ENCODE results near the gene PARP16. TPM values are rescaled to one million over a fixed set of nuclear protein-coding genes. Genes with fewer than 3 reads are reported as not detected.
"Not testable (repeated sequence)": the region's sequence is repeated elsewhere in the genome, so short reads cannot be mapped to it uniquely, and the experiment has no call there.

PARP16 gene
- total RNA-seq, 2 donors from 2014 or later = 12.1 to 24.7 TPM

DNA sequence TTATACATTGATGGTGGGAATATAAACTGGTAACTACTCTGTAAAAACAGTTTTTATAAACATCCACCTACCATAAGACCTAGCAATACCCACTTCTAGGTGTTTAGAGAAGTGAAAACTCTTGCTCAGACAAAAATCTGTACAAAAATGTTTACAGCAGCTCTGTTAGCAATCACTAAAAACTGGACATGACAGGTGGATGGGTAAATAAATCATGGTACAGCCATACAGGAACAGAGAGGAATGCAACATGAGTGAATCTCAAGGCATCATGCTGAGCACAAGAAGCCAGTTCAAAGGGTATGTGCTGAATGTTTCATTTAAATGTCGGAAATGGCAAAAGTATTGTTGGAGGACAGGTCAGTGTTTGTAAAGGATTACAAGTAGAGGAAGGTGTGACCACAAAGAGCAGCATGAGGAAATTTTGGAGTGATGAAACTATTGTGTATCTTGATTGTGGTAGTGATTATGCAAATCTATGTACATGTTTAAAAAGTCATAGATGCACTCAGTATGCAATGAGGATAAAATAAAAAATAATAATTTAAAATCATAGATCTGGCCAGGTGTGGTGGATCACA is 6.3 kb upstream of the PARP16 start:
- no peak for DNase-seq (ENCODE audit: low spot score in 2 of 2)
- no peak overlapping the region for H3K27ac Mint-ChIP-seq
- ATAC-seq = no peak
- no peaks in the 10 kb centered on the region for H3K9me3 Mint-ChIP-seq
- no peaks in the 10 kb centered on the region for H3K36me3 Mint-ChIP-seq

DNA sequence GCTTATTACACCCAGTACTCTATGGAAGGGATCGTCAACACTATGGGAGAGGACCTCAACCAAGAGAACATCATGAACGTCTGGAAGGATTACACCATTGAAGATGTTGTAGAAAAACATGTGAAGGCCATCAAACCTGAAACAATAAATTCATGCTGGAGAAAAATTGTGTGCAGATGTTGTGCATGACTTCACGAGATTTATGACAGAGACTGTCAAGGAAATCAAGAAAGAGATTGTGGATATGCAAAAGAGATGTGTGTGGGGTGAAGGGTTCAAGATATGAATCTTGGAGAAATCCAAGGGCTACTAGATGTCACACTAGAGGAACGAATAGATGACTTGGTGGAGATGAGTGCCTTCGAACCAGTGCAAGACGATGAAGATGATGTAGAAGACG is 3.5 kb upstream of the PARP16 start:
- Mint-ChIP-seq H3K27ac (no peak overlapping the region), H3K36me3 (peaks cover 0 to 6% of the 10 kb centered on the region in 2 donors), H3K9me3 (no peaks in the 10 kb centered on the region)
- ATAC-seq (no peak), DNase-seq (ENCODE audit: low spot score in 2 of 2) (no peak)

DNA sequence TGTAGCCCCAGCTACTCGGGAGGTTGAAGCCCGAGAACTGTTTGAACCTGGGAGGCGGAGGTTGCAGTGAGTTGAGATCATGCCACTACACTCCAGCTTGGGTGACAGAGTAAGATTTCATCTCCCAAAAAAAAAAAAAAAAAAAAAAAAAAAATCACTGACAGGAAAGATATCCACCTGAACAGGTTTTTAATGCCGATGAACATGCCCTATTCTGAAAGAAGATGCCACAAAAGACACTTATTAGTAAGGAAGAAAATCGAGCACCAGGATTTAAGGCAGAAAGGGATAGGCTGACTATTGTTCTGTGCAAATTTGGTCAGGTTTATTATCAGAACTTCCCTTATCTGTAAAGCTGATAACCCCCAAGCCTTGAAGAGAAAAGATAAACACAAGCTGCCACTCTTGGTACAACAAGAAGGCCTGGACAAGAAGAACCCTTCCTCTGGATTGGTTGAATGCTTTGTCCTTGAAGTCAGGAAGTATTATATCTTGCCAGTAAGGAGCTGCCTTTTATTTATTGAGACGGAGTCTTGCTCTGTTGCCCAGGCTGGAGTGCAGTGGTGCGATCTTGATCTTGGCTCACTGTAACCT is 2.7 kb upstream of the PARP16 start:
- no peak for DNase-seq (ENCODE audit: low spot score in 2 of 2)
- Mint-ChIP-seq H3K36me3 (peaks cover 0 to 6% of the 10 kb centered on the region in 2 donors), H3K27ac (no peak overlapping the region), H3K9me3 (no peaks in the 10 kb centered on the region)
- no peak for ATAC-seq

DNA sequence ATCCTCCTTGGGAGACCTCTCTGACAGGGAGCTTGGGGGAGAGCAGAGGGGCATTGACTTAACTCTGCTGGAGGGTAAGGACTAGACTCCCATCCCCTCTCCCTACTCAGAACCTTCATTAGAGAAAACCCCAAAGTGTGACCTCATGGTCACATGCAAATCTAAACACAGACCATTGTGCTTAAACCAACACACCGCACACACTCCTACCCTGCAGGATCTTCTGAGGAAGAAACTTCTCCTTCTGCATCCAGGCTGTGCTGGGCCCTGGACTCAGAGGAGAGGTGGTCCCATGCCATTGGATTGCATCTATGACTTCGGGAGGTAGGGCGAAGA is 805 bp upstream of the PARP16 start:
- peaks cover under 1 to 6% of the 10 kb centered on the region in 2 donors for H3K36me3 Mint-ChIP-seq
- no peak for ATAC-seq
- H3K9me3 Mint-ChIP-seq = no peaks in the 10 kb centered on the region
- DNase-seq (ENCODE audit: low spot score in 2 of 2) = no peak
- H3K27ac Mint-ChIP-seq = peak overlapping the region; percentile 51 to 84

DNA sequence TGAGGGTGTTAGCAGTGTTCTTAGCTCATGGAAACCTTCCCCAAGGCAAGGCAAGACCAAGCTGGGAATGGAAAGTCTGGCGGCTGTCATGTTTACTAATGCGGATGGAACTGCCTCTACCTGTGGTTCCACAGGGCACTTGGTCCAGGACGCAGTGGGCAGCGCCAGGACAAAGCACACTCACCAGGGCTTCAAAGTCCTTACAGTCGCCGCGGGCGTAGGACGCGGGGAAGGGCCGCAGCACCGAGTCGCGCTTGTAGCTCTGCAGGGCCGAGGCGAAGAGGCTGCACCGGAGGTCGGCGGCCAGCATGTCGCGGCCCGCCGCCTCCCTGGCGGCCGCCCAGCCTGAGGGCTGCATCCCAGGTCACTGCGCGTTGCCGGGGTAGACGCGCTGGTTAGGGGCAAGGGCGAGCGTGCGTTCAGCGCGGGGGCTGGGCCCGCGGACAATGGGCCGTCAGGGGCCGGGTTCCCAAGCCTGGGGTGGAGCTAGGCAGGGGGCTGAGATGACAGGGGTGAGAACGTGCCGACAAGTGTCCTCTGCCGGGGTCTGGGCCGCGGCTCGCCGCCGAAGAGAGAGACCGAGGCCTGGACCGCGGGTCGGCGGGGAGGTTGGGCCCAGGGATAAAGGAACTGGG is 497 bp downstream of the PARP16 start:
- peaks cover 5 to 6% of the 10 kb centered on the region in 2 donors for H3K36me3 Mint-ChIP-seq
- DNase-seq (ENCODE audit: low spot score in 2 of 2) (peak; percentile 31 to 60), ATAC-seq (peak; percentile 32 to 52)
- H3K27ac Mint-ChIP-seq = peak overlapping the region; percentile 67 to 84
- H3K9me3 Mint-ChIP-seq = no peaks in the 10 kb centered on the region

DNA sequence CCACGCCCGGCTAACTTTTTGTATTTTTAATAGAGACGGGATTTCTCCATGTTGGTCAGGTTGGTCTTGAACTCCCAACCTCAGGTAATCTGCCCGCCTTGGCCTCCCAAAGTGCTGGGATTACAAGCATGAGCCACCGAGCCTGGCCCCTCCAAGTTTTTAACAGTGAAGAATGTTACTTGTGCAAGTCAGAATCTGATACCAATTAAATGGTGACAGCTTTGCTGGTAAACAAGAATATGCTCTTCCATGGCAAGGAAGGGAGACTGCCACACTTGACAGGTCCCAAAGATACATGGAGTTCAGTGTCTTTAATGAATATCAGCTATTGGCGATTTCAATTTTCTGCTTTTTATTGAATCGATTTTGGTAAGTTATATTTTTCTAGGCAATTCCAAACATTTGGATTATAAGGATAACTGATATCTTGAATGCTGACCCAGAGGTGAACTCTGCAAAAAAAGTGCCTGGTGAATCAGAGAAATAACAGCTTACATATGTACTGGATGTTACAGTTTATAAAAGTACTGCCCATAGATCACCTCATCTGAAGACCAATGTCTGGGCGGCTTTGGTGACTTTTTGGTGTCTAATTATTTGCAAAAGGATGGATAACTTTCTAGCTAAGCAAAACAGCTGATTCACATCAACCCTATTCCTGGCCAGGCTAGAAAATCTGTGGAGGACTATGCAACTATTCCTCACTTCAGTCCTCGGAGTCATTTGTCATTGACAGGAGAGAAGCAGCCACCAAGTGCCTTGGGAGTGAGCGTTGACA is 1.2 kb downstream of the PARP16 start:
- H3K9me3 Mint-ChIP-seq = no peaks in the 10 kb centered on the region
- DNase-seq (ENCODE audit: low spot score in 2 of 2) (no peak), ATAC-seq (no peak)
- H3K27ac Mint-ChIP-seq = peak overlapping the region; percentile 67 to 84
- peaks cover 5 to 6% of the 10 kb centered on the region in 2 donors for H3K36me3 Mint-ChIP-seq

DNA sequence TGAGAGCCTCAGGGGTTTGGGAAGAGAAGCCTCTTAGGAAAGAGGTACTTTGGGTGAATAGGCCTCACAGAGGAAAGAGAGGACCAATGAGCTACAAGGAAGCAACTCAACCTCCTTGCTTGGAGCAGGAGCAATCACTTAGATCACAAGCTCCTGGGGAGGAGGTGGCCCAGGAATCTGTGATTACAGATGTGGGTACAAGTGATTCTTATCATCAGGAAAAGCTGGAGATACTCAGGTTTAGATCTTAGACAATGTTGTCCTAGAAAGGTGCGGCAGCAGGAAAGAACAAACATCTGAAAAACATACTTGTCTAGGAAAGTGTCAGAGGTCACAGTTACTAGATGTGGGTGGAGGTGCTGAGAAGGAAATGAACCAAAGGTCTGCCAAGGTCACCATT is 8.2 kb downstream of the PARP16 start:
- Mint-ChIP-seq H3K36me3 (peaks cover 0 to 11% of the 10 kb centered on the region in 2 donors), H3K27ac (peak overlapping the region; percentile 45 to 68), H3K9me3 (no peaks in the 10 kb centered on the region)
- DNase-seq (ENCODE audit: low spot score in 2 of 2) = no peak
- no peak for ATAC-seq

DNA sequence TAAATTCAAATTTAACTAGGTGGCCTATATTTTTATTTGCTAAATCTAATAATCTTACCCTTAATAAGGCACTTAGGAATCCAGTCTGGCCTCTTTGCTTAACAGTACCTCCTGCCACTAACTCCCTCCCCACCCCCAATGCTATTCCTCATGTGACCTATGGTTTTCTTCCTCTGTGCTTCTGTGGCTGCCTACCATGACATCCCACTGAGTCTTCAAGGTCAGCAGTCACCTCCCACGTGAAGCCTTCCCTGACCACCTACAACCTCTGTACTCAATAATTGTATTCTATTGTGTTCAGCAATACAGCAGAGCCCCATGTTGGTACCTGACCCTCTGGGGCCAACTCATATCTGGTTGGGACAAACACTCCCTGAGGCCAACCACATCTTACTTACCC is 9.7 kb downstream of the PARP16 start:
- Mint-ChIP-seq H3K36me3 (peaks cover 0 to 5% of the 10 kb centered on the region in 2 donors), H3K27ac (peak overlapping the region; percentile 0 to 84), H3K9me3 (no peaks in the 10 kb centered on the region)
- ATAC-seq = no peak
- DNase-seq (ENCODE audit: low spot score in 2 of 2) = no peak

DNA sequence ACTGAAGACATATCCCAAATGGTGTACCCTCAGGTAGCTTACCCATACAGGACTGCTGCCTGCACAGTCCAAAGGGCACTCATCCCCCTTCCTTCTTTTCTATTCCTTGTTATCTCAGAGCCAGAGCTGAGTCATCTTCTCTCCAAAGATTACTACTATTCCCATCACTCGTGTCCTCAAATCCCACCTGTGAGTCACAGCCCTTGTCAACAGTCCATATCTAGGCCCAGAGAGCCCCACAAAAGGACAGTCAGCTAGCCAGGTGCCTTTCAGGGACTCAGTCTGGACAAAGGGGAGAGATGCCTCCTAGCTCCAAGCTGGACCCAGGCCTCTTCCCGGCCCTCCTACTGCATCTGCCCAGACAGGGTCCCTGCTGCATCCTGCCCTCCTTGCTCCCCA is 11.0 kb downstream of the PARP16 start:
- no peak for DNase-seq (ENCODE audit: low spot score in 2 of 2)
- H3K27ac Mint-ChIP-seq = peak overlapping the region; percentile 75
- no peaks in the 10 kb centered on the region for H3K9me3 Mint-ChIP-seq
- H3K36me3 Mint-ChIP-seq = peaks cover 0 to 5% of the 10 kb centered on the region in 2 donors
- peak; percentile 22 to 42 for ATAC-seq

DNA sequence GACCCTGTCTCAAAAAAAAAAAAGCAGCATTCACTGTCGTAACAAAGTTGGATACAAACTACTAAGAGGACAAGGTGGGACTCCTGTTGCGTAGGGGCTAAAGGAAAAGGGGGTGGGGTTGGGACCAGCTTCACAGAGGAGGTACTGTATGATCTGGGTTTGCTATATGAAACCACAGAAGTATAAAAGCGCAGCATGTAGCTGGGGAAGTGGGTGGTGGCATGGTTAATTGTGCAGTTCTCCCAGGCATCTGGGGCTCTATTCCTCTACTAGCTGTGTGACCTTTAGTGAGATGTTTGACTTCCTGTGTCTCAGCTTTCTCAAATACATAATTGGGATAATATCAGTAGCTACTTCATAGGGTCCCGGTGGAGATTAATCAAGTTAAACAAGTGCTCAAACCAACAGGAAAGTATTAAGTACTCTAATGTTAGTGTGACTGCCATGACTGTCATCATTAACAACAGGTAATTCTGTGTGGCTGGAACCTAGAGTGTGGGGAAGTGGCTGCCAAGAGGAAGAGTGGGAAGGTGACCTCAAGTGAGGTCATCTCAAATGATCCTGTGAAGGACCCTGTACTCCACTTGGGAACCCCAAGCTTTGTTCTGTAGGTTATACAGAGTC is 11.5 kb downstream of the PARP16 start:
- peak; percentile 37 to 66 for ATAC-seq
- peaks cover 0 to 5% of the 10 kb centered on the region in 2 donors for H3K36me3 Mint-ChIP-seq
- no peak for DNase-seq (ENCODE audit: low spot score in 2 of 2)
- H3K27ac Mint-ChIP-seq = peak overlapping the region; percentile 75
- no peaks in the 10 kb centered on the region for H3K9me3 Mint-ChIP-seq

DNA sequence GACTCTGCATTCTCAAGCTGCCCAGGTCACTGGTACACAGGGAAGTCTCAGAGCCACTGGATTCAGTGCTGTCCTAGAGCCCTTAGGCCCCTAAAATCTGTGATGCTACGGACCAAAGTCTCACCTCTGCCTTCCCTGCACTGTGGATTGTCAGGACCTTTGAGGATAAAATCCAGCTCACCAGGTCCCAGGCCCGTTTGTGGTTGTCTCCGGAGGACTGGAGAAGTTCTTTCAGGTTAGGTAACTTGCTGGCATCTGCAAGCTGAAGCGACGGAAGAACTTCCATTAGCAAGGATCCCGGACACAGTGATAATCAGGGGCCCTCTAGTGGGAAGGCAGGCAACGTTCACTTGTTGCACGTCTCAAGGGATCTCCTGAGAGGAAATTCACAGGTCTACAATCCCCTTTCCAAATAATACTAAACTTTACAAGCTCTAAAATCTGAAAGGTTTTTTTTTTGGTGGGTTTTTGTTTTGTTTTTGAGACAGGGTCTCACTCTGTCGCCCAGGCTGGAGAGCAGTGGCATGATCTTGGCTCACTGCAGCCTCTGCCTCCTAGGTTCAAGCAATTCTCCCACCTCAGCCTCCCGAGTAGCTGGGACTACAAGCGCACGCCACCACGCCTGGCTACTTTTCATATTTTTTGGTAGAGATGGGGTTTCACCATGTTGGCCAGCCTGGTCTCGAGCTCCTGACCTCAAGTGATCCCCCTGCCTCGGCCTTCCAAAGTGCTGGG is 15.7 kb downstream of the PARP16 start:
- DNase-seq (ENCODE audit: low spot score in 2 of 2) = peak in 1 of 2 donors; percentile 12
- ATAC-seq = peak in 1 of 2 donors; percentile 40
- not testable (repeated sequence) for H3K9me3 Mint-ChIP-seq, H3K27ac Mint-ChIP-seq, H3K36me3 Mint-ChIP-seq

DNA sequence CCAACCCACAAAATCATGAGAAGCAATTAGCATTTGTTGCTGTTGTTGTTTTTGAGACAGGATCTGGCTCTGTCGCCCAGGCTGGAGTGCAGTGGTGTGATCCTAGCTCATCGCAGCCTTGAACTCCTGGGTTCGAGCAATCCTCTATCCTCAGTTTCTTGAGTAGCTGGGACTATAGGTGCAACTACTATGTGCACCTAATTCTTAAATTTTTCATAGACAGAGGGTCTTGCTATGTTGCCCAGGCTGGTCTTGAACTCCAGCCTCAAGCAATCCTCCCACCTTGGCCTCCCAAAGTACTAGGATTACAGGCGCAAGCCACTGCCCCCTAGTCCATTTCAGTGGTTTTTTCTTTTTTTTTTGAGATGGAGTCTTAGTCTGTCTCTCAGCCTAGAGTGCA is 18.3 kb downstream of the PARP16 start:
- Mint-ChIP-seq H3K9me3 (no peaks in the 10 kb centered on the region), H3K36me3 (no peaks in the 10 kb centered on the region), H3K27ac (no peak overlapping the region)
- ATAC-seq (no peak), DNase-seq (ENCODE audit: low spot score in 2 of 2) (no peak)

DNA sequence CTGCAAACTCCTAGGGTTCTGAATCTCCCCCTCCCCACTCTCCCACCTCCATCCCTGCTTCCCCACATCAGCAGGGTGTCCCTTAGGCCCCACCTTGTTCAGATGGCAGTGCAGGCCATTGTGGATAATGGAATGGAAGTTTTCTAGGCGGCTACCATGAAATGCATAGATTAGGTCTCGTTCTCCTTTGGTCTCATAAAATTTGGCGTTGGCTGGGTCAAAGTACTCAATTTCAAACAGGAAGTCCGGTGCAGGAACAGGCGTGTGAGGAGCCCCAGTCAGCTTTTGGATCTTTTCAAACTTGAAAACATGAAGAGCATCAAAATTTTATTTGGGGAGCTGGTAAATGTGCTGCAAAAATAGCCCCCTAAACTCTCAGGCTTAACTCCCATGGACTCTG is 20.2 kb downstream of the PARP16 start:
- no peak overlapping the region for H3K27ac Mint-ChIP-seq
- no peak for ATAC-seq
- H3K36me3 Mint-ChIP-seq = peaks cover 0 to 4% of the 10 kb centered on the region in 2 donors
- H3K9me3 Mint-ChIP-seq = no peaks in the 10 kb centered on the region
- DNase-seq (ENCODE audit: low spot score in 2 of 2) = no peak

DNA sequence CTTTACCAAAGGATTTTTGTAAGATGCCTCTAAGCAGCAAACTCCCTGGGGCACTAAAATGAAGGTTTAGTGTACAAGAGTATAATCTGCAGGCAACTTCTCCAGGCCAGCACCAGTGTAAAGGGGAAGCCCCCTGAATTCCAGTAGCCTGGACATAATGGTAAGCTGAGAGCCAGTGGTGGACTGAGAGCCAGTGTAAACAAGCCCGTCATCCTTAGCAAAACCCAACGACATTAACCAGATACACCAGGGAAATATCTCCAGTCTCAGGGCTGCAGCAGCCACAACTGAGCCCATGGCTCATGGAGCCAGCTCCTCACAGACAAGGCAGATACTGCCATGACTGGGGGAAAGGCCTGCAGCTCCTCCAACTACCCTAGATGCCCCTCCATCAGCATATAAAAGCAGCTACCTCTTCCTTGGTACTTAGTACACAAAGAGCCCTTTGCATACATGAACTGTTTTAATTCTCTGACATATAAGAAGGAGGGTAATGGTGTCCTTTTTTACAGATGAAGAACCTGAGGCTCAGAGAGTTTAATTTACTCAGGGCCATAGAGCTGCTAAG is 21.7 kb downstream of the PARP16 start:
- no peaks in the 10 kb centered on the region for H3K9me3 Mint-ChIP-seq
- peaks cover 9 to 10% of the 10 kb centered on the region in 2 donors for H3K36me3 Mint-ChIP-seq
- no peak overlapping the region for H3K27ac Mint-ChIP-seq
- DNase-seq (ENCODE audit: low spot score in 2 of 2) = no peak
- ATAC-seq = no peak

DNA sequence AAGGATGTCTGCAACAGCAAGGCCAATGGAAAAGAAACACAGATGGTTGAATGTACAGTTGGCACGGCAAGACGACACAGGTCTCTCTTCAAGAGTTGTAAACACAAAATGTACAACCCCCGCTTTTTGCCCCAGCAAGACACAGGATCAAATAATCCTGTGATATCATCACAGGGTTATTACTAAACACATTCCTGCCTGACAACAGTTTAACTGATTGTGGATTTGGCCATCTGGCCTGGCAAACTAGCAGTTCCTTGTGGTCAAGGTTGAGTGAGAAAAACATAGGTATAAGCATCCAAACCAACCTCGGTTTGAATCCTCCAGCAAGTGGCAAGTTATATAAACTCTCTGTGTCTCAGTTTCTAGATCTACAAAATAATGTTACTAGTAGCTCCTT is 23.4 kb downstream of the PARP16 start:
- ATAC-seq (no peak), DNase-seq (ENCODE audit: low spot score in 2 of 2) (no peak)
- Mint-ChIP-seq H3K36me3 (peaks cover 9 to 10% of the 10 kb centered on the region in 2 donors), H3K9me3 (no peaks in the 10 kb centered on the region), H3K27ac (no peak overlapping the region)

DNA sequence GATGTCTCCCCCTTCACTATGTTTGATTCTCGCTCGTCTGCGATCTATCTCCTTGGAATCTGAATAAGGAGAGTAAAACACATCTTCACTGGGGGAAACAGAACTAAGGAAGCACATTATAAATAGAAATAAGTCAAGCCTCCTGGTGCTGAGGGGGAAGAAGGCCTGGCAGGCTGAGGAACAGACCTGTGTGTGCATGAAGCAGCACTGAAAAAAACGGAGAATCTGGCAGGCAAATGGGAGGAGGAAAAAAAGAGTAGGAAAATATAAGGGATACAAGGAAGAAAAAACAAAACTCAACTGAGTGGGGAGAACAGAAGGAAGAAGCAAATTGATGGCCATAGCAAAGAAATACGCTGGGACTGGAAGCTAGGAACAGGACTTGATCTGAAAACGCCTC is 25.7 kb downstream of the PARP16 start:
- Mint-ChIP-seq H3K36me3 (peaks cover 10 to 13% of the 10 kb centered on the region in 2 donors), H3K9me3 (no peaks in the 10 kb centered on the region), H3K27ac (no peak overlapping the region)
- no peak for ATAC-seq
- DNase-seq (ENCODE audit: low spot score in 2 of 2) = no peak
